Esophagus squamous epithelium (tissue), 4 donors: ENCODE results near the gene PDGFD.

Experiments
- POLR2A ChIP-seq, 4 donors: fragments of 450-650 bp; IDR thresholded peaks; one replicate each; pipeline ENCODE4 v1.6.1; 2017; ENCODE audit warnings: antibody characterized with exemption in 4 of 4, mild to moderate bottlenecking in 4 of 4, moderate library complexity in 3 of 4
- TF ChIP-seq, protein P1 (sequence below), 6 experiments: fragments of 450-650 bp in 4 of 6; fragments of 200-600 bp in 2 of 6; sonication (generic) in 2 of 6; IDR thresholded peaks; one replicate each; pipeline ENCODE4 v1.5.1; 2016 to 2019; ENCODE audit warnings: antibody characterized with exemption in 6 of 6, mild to moderate bottlenecking in 4 of 6, moderate library complexity in 4 of 6

DNA sequence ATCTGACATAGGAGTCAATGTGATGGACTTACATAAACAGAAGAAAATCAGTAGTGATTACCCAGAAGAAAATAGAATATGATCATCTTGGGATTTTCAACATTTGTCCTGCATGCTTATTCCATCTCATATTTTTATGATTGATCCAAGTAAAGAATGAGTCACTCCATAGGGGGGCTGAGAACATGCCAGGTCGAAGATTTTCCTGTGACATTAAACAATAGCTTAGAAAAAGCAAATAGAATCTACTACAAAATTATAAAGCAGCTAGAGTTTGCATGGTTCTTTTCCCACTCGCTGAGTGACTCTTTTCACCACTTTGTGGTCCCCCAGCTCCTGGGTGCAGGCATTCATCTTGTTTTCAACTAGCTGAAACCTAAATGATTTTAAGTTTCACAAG, 71.2 kb downstream of the PDGFD start:
- TF ChIP-seq, protein P1, sequence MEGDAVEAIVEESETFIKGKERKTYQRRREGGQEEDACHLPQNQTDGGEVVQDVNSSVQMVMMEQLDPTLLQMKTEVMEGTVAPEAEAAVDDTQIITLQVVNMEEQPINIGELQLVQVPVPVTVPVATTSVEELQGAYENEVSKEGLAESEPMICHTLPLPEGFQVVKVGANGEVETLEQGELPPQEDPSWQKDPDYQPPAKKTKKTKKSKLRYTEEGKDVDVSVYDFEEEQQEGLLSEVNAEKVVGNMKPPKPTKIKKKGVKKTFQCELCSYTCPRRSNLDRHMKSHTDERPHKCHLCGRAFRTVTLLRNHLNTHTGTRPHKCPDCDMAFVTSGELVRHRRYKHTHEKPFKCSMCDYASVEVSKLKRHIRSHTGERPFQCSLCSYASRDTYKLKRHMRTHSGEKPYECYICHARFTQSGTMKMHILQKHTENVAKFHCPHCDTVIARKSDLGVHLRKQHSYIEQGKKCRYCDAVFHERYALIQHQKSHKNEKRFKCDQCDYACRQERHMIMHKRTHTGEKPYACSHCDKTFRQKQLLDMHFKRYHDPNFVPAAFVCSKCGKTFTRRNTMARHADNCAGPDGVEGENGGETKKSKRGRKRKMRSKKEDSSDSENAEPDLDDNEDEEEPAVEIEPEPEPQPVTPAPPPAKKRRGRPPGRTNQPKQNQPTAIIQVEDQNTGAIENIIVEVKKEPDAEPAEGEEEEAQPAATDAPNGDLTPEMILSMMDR (IDR thresholded peaks at IDR 0.05): no peak
- no peak for TF ChIP-seq POLR2A (IDR thresholded peaks at IDR 0.05)
